ENCODE measurements around the gene ZMIZ2. TPM values are rescaled to one million over a fixed set of nuclear protein-coding genes. Genes with fewer than 3 reads are reported as not detected.

Gene ZMIZ2
- total and polyA plus RNA-seq, 9 of the 15 experiments (the other 6 are each of a cell fraction or from before 2014, with no cell fraction given) = 0.13 to 40.3 (median 4.9) TPM

GRCh38 chr7:44796504-44797328 is 48.1 kb downstream of the ZMIZ2 start, which contains the start of gene PPIA (continued):
- TF ChIP-seq RERE (CRISPR knock-in tag; IDR thresholded peaks at IDR 0.05; ENCODE audit: borderline replicate concordance) (peak; percentile 59; the same call in 1 of the 2 replicates), PTBP1 (IDR thresholded peaks at IDR 0.05; ENCODE audit: low read depth, low read length) (0 out of 2 replicates have a peak, but pooled peaks have one; percentile 90), ZNF77 (CRISPR knock-in tag; IDR thresholded peaks at IDR 0.05) (no peak), ZNF41 (CRISPR knock-in tag; conservative IDR thresholded peaks at IDR 0.05) (no peak), ELK3 (CRISPR knock-in tag; IDR thresholded peaks at IDR 0.05) (no peak), HSF4 (CRISPR knock-in tag; IDR thresholded peaks at IDR 0.05; ENCODE audit: borderline replicate concordance) (no peak), ZNF655 (CRISPR knock-in tag; IDR thresholded peaks at IDR 0.05) (no peak), CGGBP1 (CRISPR knock-in tag; IDR thresholded peaks at IDR 0.05) (no peak), SOX6 (IDR thresholded peaks at IDR 0.05) (peak; percentile 59), OTX1 (CRISPR knock-in tag; IDR thresholded peaks at IDR 0.05) (no peak), RAD21 (CRISPR knock-in tag; conservative IDR thresholded peaks at IDR 0.05 in 1 of 2, IDR thresholded peaks at IDR 0.05 in 1 of 2) (no peak), ZNF778 (CRISPR knock-in tag; IDR thresholded peaks at IDR 0.05) (no peak), ZNF398 (CRISPR knock-in tag; IDR thresholded peaks at IDR 0.05) (no peak), ZBED1 (IDR thresholded peaks at IDR 0.05) (no peak; the same call in 1 of the 2 replicates), ZNF124 (CRISPR knock-in tag; IDR thresholded peaks at IDR 0.05) (0 out of 2 replicates have a peak, but pooled peaks have one; percentile 77), CHD2 (IDR thresholded peaks at IDR 0.05; ENCODE audit: low read depth, low read length) (peak; percentile 84), TAL1 (IDR thresholded peaks at IDR 0.05) (no peak), PHB (CRISPR knock-in tag; IDR thresholded peaks at IDR 0.05) (peak; percentile 74; the same call in 1 of the 2 replicates), CBX1 (IDR thresholded peaks at IDR 0.05; ENCODE audit: low read depth) (peak; percentile 26; the same call in 1 of the 2 replicates)
